NCI-H345 treated with DMSO at 0.1 percent for 48 hours (cell line): ENCODE results near the gene MAMDC2.
A peak's percentile ranks its signal among the peaks of the same experiment; 100 is the strongest.

Source experiments
- DNase-seq: peaks from one replicate; lab custom pipeline; 2025; ENCODE audit not compliant: unreplicated experiment; lab: John Stamatoyannopoulos, UW

MAMDC2 gene

GRCh38 chr9:70257502-70257901 is 213.9 kb downstream of the MAMDC2 start:
- peak; percentile 9 for DNase-seq

- peak; percentile 92 for DNase-seq
Measured at GRCh38 chr9:70257991-70258691, 214.5 kb downstream of the MAMDC2 start.

GRCh38 chr9:70258692-70259511 is 215.3 kb downstream of the MAMDC2 start, which contains the start of gene SMC5:
SMC5 (plus strand) TSS chr9:70258978; CDS start chr9:70259079, 101 bp downstream.
- DNase-seq, result peak; percentile 92

- peak; percentile 46 for DNase-seq
Measured at GRCh38 chr9:70259512-70259802, 215.8 kb downstream of the MAMDC2 start.

GRCh38 chr9:70260007-70260443 is 216.4 kb downstream of the MAMDC2 start:
- DNase-seq, result no peak

GRCh38 chr9:70260606-70261005 is 217.0 kb downstream of the MAMDC2 start:
- no peak for DNase-seq

GRCh38 chr9:70261131-70261870 is 217.7 kb downstream of the MAMDC2 start:
- DNase-seq, result no peak

- DNase-seq, result no peak
Measured at GRCh38 chr9:70262366-70262765, 218.7 kb downstream of the MAMDC2 start.

GRCh38 chr9:70262948-70263347 is 219.3 kb downstream of the MAMDC2 start:
- DNase-seq, result no peak

GRCh38 chr9:70263421-70263820 is 219.8 kb downstream of the MAMDC2 start:
- no peak for DNase-seq
